Hematopoietic multipotent progenitor cell treated with erythropoietin and hydrocortisone succinate and interleukin-3 and kit ligand, for 6 days (in vitro differentiated cells): ENCODE measurements around the gene IFI6.
"Not testable (repeated sequence)": the region's sequence is repeated elsewhere in the genome, so short reads cannot be mapped to it uniquely, and the experiment has no call there.

Source experiments
- DNase-seq: peaks from one replicate; pipeline ENCODE4 v3.0.0-alpha.2; 2015

The IFI6 gene, protein sequence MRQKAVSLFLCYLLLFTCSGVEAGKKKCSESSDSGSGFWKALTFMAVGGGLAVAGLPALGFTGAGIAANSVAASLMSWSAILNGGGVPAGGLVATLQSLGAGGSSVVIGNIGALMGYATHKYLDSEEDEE

DNA sequence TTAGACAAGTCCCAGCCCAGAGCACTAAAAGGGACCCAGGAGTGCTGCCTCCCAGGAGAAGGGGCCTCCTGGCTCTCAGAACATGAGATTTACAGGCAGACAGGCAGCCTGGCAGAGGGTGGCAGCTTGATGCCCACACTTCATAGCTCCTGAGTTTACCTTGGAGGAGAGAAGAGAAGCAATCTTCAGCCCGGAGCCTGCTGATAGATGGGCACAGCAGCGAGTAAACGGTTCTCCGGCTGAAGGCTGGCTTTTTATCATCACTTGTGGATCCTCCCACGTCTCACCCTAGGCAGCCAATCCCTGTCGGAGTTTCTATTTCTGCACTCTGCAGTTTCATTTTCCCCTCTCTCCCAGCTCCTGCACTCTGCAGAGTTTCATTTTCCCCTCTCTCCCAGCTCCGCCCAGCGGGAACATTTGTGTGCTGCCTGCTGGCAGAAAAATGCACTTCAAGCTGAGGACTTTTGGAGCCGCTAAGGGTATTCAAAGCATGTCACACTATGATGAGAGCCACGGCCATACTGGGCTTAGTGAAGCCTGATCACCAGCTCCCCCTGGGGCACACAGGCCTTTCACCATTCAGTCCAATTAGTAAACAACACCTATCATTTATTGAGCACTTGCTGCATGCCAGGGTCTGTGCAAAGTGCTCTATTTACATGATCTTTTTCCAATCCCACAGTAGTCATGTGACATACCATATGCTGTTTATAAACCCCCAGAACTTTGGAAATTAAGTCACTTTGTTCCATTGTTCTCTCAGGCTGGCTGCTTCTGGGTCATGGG lies at the start of gene IFI6:
TSS of gene IFI6 (minus strand) at position 229 of the 786 bp plus-strand sequence. CDS start 2,878 bp downstream, outside the sequence.
- DNase-seq, result peak; percentile 96

DNA sequence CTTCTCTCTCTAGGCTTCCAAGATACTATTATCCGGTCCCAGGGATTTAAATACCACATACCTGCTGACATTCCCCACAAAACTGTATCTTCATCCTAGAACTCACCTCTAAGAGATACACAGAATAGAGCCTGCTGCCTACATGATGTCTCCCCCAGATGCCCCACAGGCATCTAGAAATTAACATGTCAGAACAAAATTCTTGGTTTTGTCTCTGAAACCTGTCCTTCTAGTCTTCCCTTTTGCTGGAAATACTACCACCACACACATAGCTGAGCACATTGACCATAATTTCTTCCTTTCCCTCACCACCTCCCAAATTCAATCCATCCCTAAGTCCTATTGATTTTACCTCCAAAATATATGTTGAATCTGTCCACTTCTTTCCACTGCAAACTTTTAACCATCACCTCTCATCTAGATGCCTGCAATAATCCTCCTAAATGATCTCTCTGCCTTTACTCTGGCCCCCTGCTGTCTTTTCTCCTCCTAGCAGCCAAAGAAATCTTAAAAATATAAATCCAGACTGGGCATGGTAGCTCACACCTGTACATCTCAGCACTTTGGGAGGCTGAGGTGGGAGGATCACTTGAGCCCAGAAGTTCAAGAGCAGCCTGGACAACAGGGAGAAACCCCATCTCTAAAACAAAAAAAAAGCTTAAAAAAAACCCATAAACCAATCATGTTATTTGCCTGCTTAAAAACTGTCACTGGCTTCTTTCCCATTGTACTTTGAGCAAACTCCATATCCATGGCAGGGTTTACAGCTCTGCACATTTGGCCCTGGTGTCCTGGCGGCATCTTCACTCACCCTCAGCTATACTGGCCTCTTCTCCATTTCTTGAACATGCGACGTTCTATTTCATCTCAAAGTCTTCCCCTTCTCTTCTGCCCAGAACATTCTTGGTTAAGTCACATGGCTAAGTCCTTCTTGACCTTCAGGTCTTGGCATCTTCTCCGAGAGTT lies 47.6 kb upstream of the IFI6 start:
- DNase-seq, result peak; percentile 51

DNA sequence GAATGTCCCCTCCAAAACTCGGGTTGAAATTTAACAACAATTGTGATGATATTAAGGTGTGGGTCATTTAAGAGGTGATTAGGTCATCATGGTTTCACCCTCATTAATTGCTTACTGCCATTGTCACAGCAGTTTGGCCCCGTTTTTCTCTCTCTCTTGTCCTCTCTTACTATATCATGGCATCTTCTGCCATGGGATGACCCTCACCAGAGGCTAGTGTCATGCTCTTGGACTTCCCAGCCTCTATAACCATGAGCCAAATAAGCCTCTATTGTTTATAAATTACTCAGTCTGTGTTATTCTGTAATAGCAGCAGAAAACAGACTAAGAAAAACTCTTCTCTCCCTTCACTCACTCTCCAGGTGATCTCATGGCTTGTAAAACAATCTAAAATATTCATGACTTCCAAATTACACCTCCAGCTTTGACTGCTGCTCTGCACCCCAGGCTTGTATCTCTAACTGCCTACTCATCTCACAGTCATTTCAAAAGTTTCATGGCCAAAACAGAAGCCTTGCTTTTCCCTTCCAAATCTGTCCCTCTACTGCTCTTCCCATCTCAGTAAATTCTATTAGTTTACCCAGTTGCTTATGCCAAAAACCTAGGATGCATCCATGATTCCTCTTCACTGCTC lies 44.4 kb upstream of the IFI6 start:
- no peak for DNase-seq

DNA sequence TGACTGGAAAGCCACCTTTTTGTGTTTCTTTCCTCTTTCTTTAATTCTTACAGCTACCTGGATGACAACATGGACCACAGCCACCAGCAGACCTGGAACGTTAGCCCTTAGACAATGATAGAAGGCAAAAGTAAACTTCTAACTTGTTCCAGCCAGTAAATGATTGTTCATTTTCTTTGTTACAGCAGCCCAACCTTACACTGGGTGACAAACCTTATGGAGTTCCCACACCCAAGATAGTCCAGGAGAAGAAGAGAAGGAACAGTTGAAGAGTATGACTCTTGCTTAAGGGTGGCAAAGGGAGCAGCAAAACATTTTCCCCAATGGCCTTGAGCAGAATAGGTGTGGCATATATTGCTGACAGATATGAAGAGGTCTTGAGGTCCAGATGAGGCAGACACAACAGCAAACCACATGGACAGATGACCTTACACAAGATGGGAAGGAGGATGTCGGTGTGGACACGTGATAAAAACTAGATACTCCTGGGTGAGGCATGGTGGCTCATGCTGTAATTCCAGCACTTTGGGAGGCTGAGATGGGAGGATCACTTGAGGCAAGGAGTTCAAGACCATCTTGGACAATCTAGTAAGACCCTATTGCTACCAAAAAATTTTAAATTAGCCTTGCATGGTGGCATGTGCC lies 42.0 kb upstream of the IFI6 start:
- DNase-seq, result peak; percentile 22

DNA sequence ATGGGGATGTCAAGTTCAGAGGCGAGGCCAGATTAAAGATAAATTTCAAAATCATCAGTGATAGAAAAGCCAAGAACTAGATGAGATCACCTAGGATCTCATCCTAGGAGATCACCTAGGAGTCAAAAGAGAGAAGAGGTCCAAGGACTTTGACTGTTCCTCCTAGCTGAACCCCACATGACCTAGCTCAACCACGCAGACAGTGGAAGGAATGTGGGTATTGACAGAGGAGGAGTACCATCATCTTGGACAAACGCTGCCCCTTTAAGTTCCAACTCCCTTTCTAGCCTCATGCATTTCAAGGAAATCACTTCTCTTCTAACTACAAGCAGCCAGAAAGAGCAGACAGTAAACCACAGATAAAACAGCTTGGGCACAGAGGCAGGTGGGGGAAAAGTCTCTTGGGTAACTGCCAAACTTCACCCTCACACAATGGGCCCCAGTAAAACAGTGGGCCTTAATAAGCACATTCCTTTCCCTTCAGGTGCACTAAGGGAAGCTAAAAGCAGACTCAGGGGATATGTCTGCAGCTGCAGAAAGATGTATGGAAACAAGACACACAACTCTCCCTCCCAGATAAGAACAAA lies 41.2 kb upstream of the IFI6 start:
- peak; percentile 47 for DNase-seq

DNA sequence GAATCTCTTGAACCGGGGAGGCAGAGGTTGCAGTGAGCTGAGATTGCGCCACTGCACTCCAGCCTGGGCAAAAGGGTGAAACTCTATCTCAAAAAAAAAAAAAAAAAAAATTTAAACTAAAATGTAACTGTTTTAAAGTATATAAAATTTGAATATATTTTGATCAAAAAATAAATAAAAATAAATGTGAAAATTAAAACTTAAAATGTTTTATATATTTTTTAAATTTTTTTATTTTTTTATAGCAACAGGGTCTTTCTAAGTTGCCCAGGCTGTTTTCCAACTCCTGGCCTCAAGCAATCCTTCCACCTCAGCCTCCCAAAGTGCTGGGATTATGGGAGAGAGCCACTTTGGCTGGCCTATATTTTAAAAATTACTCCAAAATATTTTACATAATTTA lies 38.6 kb upstream of the IFI6 start:
- DNase-seq, result no peak

DNA sequence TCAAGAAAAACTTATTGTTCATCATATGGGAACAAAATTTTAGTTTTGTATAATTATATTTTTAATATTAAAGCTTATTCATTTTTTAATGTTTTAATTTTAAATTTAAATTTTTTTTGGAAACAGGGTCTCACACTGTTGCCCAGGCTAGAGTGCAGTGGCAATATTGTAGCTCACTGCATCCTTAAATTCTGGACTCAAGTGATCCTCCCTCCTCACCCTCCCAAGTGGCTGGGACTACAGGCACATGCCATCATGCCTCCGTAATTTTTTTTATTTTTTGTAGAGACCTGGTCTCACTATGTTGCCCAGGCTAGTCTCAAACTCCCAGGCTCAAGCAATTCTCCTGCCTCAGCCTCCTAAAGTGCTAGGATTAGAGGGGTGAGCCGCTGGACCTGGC lies 33.6 kb upstream of the IFI6 start:
- DNase-seq, result no peak

DNA sequence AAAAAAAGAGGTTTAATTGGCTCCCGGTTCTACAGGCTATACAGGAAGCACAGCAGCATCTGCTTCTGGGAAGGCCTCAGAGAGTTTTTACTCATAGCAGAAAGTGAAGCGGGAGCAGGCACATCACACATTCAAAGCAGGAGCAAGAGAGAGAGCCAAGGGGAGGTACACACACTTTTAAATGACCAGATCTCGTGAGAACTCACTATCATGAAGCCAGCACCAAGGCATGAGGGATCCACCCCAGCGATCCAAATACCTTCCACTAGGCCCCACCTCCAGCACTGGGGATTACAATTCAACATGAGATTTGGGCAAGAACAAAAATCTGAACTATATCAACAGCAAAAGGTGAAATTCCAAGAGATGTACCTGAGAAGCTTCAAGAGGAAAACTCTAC lies 33.0 kb upstream of the IFI6 start:
- DNase-seq, result no peak

DNA sequence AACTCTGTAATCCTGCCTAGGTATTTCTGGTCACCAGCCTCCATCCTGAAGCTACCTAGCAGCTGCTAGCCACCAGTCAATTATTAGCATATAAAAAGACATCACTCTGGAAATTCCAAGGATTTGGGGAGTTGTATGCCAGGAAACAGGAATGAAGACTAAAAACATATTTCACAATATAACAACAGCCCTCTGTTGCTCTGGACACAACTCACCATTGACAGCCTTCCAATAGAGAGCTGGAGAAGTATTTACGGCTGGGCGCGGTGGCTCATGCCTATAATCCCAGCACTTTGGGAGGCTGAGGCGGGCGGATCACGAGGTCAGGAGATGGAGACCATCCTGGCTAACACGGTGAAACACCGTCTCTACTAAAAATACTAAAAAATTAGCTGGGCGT lies 24.8 kb upstream of the IFI6 start:
- not testable (repeated sequence) for DNase-seq

DNA sequence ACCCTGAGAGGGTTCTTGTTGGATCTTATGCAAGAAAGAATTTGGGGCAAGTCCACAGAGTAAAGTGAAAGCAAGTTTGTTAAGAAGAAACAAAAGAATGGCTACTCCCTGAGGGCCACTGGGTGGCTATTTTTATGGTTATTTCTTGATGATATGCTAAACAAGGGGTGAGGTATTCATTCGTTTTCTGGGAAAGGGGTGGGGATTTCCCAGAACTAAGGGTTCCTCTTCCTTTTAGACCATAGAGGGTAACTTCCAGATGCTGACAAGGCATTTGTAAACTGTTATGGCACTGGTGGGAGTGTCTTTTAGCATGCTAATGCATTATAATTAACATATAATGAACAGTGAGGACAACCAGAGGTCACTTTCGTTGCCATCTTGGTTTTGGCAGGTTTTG lies 18.2 kb upstream of the IFI6 start:
- DNase-seq, result no peak

DNA sequence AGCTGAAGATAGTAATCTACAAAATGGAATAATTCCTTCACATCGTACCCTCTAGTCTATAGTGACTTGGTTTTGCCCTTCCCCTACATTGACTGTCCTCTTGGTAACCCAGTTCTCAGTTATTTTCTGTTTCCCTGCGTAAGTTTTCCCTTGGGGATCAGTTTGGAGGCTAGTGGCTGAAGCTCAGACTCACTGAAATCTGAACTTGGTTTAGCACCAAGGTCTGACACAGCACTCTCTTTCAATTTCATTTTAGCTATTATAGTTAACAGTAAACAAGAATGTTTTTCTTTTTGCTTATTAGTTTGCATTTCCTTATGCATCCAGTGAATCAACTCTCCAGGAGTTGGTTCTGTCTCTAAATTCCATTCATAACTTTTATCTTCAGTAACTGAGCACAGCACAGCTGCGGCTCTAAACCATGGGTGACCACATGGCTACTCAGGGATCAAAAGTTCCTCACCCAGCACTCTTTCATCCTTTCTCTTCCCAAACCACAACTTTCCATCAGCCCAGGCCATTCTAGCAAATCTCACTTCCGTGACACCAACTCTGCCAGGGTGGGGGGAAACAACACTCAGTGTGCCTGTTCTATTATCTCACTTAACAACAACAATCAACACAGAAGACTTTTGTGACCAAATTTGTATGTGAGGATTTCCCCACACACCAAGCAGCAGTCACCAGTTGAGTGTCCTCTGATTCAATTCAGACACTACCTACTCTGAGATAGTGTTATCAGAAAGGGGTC lies 17.6 kb upstream of the IFI6 start:
- no peak for DNase-seq

DNA sequence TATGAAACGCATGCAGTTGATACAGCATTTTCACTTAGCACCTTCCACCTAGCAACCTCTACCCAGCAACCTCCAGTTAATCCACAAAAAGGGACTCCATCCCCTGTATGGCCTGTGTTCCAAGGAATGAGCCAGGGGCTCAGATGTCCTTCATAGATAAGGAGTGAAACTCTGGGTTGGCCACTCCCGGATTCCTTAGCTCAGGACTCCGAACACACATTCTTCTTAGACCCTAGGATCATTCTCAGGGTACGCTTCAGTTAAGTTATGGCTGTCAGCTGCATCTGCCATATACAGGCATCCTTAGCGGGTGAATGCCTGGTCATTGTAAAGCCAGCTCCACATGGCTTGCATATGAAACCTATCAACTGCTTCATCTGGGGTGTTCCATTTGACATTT lies 15.9 kb upstream of the IFI6 start:
- DNase-seq, result no peak

DNA sequence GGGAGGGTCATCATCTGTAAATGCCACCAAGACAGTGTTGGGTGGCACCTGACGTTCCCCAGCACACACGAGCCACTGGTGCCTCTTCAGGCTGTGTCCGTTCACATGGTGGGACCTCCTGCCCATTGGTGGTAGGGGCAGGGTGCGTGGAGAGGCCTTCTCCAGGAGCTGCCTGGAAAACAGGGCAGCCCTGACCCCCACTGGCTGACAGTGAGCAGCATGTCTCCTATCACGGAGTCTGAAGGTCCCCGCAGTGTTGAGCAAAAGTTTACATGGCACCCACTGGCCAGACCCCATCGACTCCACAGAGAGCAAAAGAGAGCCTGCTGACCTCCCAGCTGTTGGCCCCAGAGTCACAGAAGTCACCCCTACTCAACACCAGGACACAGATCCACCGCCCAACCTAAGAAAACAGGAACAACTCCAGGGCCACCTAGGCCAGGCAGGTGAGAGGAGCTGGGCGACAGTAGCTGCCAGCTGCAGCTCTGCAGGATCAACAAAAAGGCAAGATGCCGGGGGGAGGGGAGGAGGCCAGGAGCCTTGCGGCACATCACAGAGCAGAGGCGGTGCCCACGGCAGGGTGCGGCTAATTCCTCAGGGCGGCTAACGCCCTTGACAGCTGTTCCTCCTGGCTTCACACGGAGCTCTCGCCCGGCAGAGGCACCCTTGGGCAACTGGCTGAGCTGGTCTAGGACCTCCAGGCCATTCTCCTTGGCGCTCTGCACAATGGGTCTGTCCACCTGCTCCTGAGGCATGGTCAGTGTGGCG lies 14.4 kb upstream of the IFI6 start:
- DNase-seq, result peak; percentile 32

DNA sequence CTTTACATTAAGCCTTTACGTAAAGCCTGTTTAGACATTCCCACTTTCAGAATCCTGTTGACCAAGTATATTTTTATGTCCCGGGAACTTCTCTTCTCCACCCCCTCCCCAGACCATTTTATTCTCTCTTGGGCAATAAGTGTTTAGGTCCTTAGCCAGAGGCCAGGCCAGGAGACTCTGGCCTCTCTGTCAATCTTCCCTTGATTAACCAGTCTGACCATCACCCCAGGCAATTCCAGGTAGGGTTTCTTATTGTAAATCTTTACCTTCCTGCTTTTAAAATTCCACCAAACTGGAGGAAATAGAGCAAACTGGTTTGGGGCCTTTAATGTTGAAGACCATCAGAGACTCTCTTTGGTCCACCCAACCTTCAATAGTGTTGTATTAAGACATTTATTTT lies 12.2 kb upstream of the IFI6 start:
- no peak for DNase-seq

DNA sequence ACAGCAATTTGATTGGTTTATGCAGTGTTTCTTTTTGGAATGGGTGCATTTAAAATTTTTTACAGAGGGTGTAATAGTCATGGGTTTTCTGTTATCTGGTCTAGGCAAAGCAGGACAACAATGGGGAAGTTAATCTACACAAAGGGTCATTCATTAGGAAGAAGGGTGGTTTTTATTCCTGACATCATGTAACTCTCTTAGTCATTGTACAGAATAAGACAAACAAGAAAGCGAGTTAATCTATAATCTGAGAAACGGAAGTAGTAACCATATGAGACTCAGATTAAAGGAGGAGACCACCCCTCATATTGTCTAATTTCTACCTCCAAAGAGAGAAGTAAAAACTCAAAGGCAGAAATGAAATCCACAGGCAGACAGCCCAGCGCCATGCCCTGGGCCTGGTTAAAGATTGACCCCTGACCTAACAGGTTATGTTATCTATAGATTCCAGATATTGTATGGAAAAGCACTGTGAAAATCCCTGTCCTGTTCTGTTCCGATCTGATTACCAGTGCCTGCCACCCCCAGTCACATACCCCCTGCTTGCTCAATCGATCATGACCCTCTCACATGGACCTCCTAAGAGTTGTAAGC lies 10.5 kb upstream of the IFI6 start:
- no peak for DNase-seq

DNA sequence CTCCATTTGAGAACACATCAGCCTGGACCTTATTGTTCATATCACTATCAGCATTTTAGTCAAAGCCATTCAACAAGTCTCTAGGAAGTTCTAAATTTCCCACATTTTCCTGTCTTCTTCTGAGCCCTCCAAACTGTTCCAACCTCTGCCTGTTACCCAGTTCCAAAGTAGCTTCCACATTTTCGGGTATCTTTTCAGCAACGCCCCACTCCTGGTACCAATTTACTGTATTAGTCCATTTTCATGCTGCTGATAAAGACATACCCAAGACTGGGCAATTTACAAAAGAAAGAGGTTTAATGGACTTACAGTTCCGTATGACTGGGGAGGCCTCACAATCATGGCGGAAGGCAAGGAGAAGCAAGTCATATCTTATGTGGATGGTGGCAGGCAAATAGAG lies 9.6 kb upstream of the IFI6 start:
- DNase-seq, result not testable (repeated sequence)

DNA sequence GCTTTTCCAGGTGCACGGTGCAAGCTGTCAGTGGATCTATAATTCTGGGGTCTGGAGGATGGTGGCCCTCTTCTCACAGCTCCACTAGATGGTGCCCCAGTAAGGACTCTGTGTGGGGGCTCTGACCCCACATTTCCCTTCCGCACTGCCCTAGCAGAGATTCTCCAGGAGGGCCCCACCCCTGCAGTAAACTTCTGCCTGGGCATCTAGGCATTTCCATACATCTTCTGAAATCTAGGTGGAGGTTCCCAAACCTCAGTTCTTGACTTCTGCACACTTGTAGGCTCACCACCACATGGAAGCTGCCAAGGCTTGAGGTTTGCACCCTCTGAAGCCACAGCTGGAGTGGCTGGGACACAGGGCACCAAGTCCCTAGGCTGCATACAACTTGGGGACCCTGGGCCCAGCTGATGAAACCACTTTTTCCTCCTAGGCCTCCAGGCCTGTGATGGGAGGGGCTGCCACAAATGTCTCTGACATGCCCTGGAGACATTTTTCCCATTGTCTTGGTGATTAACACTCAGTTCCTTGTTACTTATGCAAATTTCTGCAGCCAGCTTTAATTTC lies 8.3 kb upstream of the IFI6 start:
- DNase-seq, result not testable (repeated sequence)

DNA sequence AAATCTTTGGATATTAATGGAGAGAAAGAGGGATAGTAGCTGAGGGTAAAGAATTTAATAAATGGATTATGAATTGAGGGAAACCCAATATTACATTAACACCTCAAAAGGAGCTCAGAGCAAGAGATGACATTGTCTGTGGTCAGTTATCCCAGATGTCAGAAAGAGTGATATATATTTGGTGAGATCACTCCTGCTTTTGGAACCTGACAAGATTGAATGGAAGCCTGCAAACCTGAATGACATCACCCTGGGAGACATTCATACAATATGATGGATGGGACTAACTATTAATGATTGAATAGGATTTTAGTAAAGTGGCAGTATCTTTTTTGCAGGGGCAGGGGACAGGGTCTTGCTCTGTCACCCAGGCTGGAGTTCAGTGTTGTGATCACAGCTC lies 6.8 kb upstream of the IFI6 start:
- DNase-seq, result no peak

DNA sequence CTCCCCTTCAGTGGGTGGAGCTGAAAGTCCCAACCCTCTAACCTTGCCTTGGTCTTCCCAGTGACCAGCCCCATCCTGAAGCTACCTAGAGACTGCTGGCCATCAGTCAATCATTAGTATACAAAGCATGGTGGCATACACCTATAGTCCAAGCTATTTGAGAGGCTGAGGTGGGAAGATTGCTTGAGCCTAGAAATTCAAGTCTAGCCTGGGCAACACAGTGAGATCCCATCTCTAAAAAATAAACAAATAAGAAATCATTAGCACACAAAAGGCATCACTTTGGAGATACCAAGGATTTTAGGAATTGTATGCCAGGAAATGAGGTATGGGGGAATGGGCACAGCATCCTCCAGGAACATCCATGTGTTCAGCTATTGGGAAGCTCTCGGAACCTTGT lies 4.4 kb upstream of the IFI6 start:
- no peak for DNase-seq

DNA sequence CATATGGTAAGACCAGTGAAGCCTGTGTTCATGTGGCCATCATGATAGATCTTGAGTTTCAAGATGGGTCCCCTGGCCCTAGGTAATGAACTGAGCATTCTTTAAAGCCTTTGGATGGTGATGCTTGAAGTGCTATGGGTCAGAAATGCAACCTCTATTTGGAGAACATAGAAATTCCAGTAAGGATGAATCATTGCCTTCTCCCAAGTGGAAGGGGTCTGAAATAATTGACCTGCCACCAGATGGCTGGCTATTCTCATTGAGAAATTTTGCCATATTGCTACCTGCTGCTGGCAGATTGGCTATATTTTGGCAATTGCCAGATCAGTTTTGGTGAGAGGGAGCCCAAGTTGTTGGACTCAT lies 739 bp upstream of the IFI6 start:
- DNase-seq, result no peak
